ENCODE measurements around the gene RGP1. TPM values are rescaled to one million over a fixed set of nuclear protein-coding genes. Genes with fewer than 3 reads are reported as not detected.

RGP1 gene
- polyA plus RNA-seq, 1 of the 3 experiments (the other 2 are of a cell fraction): 16.1 TPM

DNA sequence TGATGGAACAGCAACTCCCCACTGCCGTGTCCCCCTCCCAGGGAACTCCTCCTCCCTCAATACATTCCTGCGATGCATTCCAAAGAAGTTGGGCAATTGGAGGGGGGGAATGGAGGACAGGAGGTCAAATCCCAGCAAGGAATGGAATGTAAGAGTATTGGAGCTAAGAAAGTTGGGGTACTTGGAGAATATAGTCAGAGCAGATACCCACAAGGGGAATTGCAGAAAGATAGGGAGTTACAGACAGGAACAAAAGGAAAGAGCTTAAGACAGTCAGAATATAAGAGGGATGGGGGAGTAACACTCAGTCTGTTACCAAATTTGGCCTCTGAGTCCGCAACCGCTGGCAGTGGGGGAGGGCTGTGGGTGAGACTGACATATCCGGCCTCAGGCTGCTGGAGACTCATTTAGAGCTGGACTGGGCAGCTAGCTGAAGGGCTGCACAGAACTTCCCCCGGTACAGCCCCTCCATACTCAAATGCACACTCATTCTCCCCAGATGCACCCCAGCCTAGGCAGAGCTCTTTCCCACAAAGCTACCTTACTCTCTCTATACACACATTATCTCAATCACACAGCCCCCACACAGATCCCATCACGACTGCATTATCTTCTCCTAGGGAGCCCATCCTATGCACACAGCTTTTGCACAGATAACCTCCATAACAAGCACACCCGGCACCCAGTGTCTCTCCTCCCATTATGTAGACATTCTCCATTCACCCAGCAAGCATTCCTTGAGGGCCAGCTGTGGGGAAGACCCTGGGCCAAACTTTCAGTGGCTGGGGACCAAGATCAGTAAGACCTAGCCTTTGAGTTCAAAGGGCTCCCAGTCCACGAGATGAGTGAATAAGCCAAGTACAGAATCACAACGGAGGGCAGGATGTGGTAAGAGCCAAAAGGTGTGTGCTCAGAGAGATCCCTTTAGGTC, 20.8 kb upstream of the RGP1 start (continued):
- TF ChIP-seq PBX3 (IDR thresholded peaks at IDR 0.05): peak; percentile 66
- no peak for TF ChIP-seq MXI1 (IDR thresholded peaks at IDR 0.05; ENCODE audit: low read depth, low read length)
- peak; percentile 59; the same call in 1 of the 2 replicates for TF ChIP-seq TAF1 (IDR thresholded peaks at IDR 0.05; ENCODE audit: borderline replicate concordance, low read depth, low read length)
- no peak for TF ChIP-seq NFIC (IDR thresholded peaks at IDR 0.05; ENCODE audit: borderline replicate concordance)
- TF ChIP-seq, protein P1, sequence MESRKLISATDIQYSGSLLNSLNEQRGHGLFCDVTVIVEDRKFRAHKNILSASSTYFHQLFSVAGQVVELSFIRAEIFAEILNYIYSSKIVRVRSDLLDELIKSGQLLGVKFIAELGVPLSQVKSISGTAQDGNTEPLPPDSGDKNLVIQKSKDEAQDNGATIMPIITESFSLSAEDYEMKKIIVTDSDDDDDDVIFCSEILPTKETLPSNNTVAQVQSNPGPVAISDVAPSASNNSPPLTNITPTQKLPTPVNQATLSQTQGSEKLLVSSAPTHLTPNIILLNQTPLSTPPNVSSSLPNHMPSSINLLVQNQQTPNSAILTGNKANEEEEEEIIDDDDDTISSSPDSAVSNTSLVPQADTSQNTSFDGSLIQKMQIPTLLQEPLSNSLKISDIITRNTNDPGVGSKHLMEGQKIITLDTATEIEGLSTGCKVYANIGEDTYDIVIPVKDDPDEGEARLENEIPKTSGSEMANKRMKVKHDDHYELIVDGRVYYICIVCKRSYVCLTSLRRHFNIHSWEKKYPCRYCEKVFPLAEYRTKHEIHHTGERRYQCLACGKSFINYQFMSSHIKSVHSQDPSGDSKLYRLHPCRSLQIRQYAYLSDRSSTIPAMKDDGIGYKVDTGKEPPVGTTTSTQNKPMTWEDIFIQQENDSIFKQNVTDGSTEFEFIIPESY (IDR thresholded peaks at IDR 0.05; ENCODE audit: borderline replicate concordance, low read depth): no peak
- peak; percentile 80; the same call in 1 of the 2 replicates for TF ChIP-seq TEAD4 (IDR thresholded peaks at IDR 0.05; ENCODE audit: borderline replicate concordance, insufficient read depth)
- peak; percentile 74 for TF ChIP-seq POLR2AphosphoS5 (IDR thresholded peaks at IDR 0.05; ENCODE audit: low read depth, low read length)
- no peak for TF ChIP-seq GABPA (IDR thresholded peaks at IDR 0.05; ENCODE audit: low read depth)
- no peak for TF ChIP-seq SMC3 (IDR thresholded peaks at IDR 0.05; ENCODE audit: low read depth, low read length)
- TF ChIP-seq RCOR1 (IDR thresholded peaks at IDR 0.05; ENCODE audit: low read length): no peak
- no peak for TF ChIP-seq RFX5 (IDR thresholded peaks at IDR 0.05; ENCODE audit: low read length)

DNA sequence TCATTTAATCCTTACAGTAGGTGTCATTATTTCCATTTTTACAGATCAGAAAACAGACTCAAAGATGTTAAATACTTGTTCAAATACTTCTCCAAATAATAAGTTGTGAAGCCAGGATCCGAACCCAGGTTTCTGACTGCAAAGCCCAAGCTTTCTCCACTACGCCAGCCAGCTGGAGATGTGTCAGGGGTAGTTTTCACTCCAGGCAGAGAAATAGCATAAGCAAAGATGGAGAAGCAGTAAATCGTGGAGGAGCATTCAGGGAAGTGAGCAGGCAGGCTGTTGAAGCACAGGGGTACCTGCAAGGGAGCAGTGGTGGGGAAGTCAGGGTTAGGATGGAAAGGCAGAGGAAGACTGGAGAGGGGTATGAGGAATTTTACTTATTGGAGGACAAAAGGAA, 20.0 kb upstream of the RGP1 start:
- H2AFZ ChIP-seq (ENCODE audit: low read depth): no peak overlapping the region
- H3K79me2 ChIP-seq (ENCODE audit: insufficient read depth): peaks cover 89% of the 10 kb centered on the region
- no peaks in the 10 kb centered on the region for H3K9me3 ChIP-seq
- peaks cover 44% of the 10 kb centered on the region for H3F3A ChIP-seq (replicated peaks; ENCODE audit: insufficient read depth)
- peak overlapping the region; percentile 91 for H3K4me2 ChIP-seq
- peak overlapping the region; percentile 27 to 96; a peak in 3 of 4 replicates for H3K4me3 ChIP-seq (ENCODE audit: low read depth in 2 of 2, low read length in 1 of 2)
- peaks cover 21 to 27% of the 10 kb centered on the region in 2 experiments for H3K36me3 ChIP-seq (replicated peaks in 1 of 2; ENCODE audit: control insufficient read depth in 1 of 2, insufficient read depth in 2 of 2, low read length in 1 of 2)
- no peaks in the 10 kb centered on the region for H3K27me3 ChIP-seq (ENCODE audit: insufficient read depth)
- peak overlapping the region; percentile 62; the same call in 1 of the 2 replicates for H3K9ac ChIP-seq
- CTCF ChIA-PET: interaction anchor here (0.6 to 9.7 kb wide), 11 partner anchors 14 to 77 kb away, joined by 3 to 103 read pairs (median 4); partner anchors contain the start of genes CA9, CCDC107 and RMRP
- H3K9me2 ChIP-seq: no peaks in the 10 kb centered on the region
- H3K27ac ChIP-seq (ENCODE audit: low read depth in 2 of 2, low read length in 1 of 2): peak overlapping the region; percentile 68 to 94; a peak in 3 of 4 replicates
- peaks cover 35 to 43% of the 10 kb centered on the region in 2 experiments for H3K4me1 ChIP-seq (ENCODE audit: control insufficient read depth in 1 of 2, insufficient read depth in 2 of 2, low read depth in 1 of 2, low read length in 1 of 2)
- TF ChIP-seq, protein P2, sequence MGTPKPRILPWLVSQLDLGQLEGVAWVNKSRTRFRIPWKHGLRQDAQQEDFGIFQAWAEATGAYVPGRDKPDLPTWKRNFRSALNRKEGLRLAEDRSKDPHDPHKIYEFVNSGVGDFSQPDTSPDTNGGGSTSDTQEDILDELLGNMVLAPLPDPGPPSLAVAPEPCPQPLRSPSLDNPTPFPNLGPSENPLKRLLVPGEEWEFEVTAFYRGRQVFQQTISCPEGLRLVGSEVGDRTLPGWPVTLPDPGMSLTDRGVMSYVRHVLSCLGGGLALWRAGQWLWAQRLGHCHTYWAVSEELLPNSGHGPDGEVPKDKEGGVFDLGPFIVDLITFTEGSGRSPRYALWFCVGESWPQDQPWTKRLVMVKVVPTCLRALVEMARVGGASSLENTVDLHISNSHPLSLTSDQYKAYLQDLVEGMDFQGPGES (IDR thresholded peaks at IDR 0.05; ENCODE audit: low read depth, low read length): no peak
- TF ChIP-seq MEF2A (IDR thresholded peaks at IDR 0.05; ENCODE audit: borderline replicate concordance, low read depth) (no peak), PBX3 (IDR thresholded peaks at IDR 0.05) (no peak)
- POLR2A ChIA-PET: no interaction called here
- no peak for DNase-seq
- H4K20me1 ChIP-seq (ENCODE audit: insufficient read depth): peaks cover 18% of the 10 kb centered on the region
- 70% methylated on average over 3 of the region's 3 CpGs for WGBS (ENCODE audit: low lambda C conversion rate)
